ENCODE data around the gene RERE. TPM values are rescaled to one million over a fixed set of nuclear protein-coding genes. Genes with fewer than 3 reads are reported as not detected.

The RERE gene
- total RNA-seq, 1 experiment from 2014 or later: 161 TPM

GRCh38 chr1:8349961-8350360 lies 467.5 kb downstream of the RERE start:
- H3K27ac Mint-ChIP-seq: no peak overlapping the region
- TF ChIP-seq SOX15 (CRISPR knock-in tag; IDR thresholded peaks at IDR 0.05) (no peak), CDX4 (CRISPR knock-in tag; IDR thresholded peaks at IDR 0.05; ENCODE audit: borderline replicate concordance) (no peak), SP1 (CRISPR knock-in tag; conservative IDR thresholded peaks at IDR 0.05) (no peak), KAT7 (CRISPR knock-in tag; IDR thresholded peaks at IDR 0.05; ENCODE audit: borderline replicate concordance) (no peak), ZNF512 (CRISPR knock-in tag; IDR thresholded peaks at IDR 0.05; ENCODE audit: borderline replicate concordance) (no peak)
- TF ChIP-seq, protein P1, sequence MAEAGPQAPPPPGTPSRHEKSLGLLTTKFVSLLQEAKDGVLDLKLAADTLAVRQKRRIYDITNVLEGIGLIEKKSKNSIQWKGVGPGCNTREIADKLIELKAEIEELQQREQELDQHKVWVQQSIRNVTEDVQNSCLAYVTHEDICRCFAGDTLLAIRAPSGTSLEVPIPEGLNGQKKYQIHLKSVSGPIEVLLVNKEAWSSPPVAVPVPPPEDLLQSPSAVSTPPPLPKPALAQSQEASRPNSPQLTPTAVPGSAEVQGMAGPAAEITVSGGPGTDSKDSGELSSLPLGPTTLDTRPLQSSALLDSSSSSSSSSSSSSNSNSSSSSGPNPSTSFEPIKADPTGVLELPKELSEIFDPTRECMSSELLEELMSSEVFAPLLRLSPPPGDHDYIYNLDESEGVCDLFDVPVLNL (CRISPR knock-in tag; IDR thresholded peaks at IDR 0.05; ENCODE audit: borderline replicate concordance, low read depth): no peak
- H3K4me1 Mint-ChIP-seq: peaks cover 26% of the 10 kb centered on the region
- H3K9me3 Mint-ChIP-seq: no peaks in the 10 kb centered on the region
- ATAC-seq (no peak), DNase-seq (ENCODE audit: low spot score) (no peak)
- H3K27me3 Mint-ChIP-seq (ENCODE audit: low read depth): no peaks in the 10 kb centered on the region
- H3K4me3 Mint-ChIP-seq: no peak overlapping the region
- POLR2A ChIA-PET: no interaction called here
- peaks cover 10% of the 10 kb centered on the region for H3K36me3 Mint-ChIP-seq
- CTCF ChIA-PET: interaction anchor here (0.7 to 7.6 kb wide), 15 partner anchors 9 to 507 kb away, joined by 3 to 97 read pairs (median 6); partner anchors contain the start of gene SLC45A1

GRCh38 chr1:8349473-8349865 lies 468.0 kb downstream of the RERE start:
- H3K4me1 Mint-ChIP-seq: peaks cover 26% of the 10 kb centered on the region
- H3K36me3 Mint-ChIP-seq: peaks cover 7% of the 10 kb centered on the region
- H3K27ac Mint-ChIP-seq: no peak overlapping the region
- CTCF ChIA-PET: interaction anchor here (0.7 to 7.6 kb wide), 23 partner anchors 10 to 508 kb away, joined by 3 to 97 read pairs (median 4); partner anchors contain the start of gene SLC45A1
- no peak overlapping the region for H3K4me3 Mint-ChIP-seq
- H3K27me3 Mint-ChIP-seq (ENCODE audit: low read depth): no peaks in the 10 kb centered on the region
- ATAC-seq (no peak), DNase-seq (ENCODE audit: low spot score) (no peak)
- H3K9me3 Mint-ChIP-seq: no peaks in the 10 kb centered on the region
- POLR2A ChIA-PET: no interaction called here
- TF ChIP-seq, protein P2, sequence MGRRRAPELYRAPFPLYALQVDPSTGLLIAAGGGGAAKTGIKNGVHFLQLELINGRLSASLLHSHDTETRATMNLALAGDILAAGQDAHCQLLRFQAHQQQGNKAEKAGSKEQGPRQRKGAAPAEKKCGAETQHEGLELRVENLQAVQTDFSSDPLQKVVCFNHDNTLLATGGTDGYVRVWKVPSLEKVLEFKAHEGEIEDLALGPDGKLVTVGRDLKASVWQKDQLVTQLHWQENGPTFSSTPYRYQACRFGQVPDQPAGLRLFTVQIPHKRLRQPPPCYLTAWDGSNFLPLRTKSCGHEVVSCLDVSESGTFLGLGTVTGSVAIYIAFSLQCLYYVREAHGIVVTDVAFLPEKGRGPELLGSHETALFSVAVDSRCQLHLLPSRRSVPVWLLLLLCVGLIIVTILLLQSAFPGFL (CRISPR knock-in tag; IDR thresholded peaks at IDR 0.05; ENCODE audit: borderline replicate concordance): no peak
- TF ChIP-seq ZMAT4 (CRISPR knock-in tag; IDR thresholded peaks at IDR 0.05): no peak
- no peak for TF ChIP-seq FOXJ3 (CRISPR knock-in tag; IDR thresholded peaks at IDR 0.05; ENCODE audit: borderline replicate concordance)
- TF ChIP-seq AR (CRISPR knock-in tag; IDR thresholded peaks at IDR 0.05): no peak
- no peak for TF ChIP-seq HMGA2 (CRISPR knock-in tag; IDR thresholded peaks at IDR 0.05)
- TF ChIP-seq, protein P3, sequence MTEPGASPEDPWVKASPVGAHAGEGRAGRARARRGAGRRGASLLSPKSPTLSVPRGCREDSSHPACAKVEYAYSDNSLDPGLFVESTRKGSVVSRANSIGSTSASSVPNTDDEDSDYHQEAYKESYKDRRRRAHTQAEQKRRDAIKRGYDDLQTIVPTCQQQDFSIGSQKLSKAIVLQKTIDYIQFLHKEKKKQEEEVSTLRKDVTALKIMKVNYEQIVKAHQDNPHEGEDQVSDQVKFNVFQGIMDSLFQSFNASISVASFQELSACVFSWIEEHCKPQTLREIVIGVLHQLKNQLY (CRISPR knock-in tag; IDR thresholded peaks at IDR 0.05): no peak
- TF ChIP-seq IRF2 (CRISPR knock-in tag; IDR thresholded peaks at IDR 0.05; ENCODE audit: borderline replicate concordance, low read depth): no peak
- no peak for TF ChIP-seq CREB1 (CRISPR knock-in tag; IDR thresholded peaks at IDR 0.05)
- TF ChIP-seq PRRX2 (CRISPR knock-in tag; IDR thresholded peaks at IDR 0.05): no peak
- no peak for TF ChIP-seq IRF1 (CRISPR knock-in tag; IDR thresholded peaks at IDR 0.05)
- TF ChIP-seq, protein P4, sequence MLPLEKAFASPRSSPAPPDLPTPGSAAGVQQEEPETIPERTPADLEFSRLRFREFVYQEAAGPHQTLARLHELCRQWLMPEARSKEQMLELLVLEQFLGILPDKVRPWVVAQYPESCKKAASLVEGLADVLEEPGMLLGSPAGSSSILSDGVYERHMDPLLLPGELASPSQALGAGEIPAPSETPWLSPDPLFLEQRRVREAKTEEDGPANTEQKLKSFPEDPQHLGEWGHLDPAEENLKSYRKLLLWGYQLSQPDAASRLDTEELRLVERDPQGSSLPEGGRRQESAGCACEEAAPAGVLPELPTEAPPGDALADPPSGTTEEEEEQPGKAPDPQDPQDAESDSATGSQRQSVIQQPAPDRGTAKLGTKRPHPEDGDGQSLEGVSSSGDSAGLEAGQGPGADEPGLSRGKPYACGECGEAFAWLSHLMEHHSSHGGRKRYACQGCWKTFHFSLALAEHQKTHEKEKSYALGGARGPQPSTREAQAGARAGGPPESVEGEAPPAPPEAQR (CRISPR knock-in tag; IDR thresholded peaks at IDR 0.05): no peak
- TF ChIP-seq ZNF416 (CRISPR knock-in tag; IDR thresholded peaks at IDR 0.05): no peak
- no peak for TF ChIP-seq ETV6 (CRISPR knock-in tag; IDR thresholded peaks at IDR 0.05)

All from WTC11 (cell line).